ENCODE measurements around the gene HOXD12.

The HOXD12 gene

DNA sequence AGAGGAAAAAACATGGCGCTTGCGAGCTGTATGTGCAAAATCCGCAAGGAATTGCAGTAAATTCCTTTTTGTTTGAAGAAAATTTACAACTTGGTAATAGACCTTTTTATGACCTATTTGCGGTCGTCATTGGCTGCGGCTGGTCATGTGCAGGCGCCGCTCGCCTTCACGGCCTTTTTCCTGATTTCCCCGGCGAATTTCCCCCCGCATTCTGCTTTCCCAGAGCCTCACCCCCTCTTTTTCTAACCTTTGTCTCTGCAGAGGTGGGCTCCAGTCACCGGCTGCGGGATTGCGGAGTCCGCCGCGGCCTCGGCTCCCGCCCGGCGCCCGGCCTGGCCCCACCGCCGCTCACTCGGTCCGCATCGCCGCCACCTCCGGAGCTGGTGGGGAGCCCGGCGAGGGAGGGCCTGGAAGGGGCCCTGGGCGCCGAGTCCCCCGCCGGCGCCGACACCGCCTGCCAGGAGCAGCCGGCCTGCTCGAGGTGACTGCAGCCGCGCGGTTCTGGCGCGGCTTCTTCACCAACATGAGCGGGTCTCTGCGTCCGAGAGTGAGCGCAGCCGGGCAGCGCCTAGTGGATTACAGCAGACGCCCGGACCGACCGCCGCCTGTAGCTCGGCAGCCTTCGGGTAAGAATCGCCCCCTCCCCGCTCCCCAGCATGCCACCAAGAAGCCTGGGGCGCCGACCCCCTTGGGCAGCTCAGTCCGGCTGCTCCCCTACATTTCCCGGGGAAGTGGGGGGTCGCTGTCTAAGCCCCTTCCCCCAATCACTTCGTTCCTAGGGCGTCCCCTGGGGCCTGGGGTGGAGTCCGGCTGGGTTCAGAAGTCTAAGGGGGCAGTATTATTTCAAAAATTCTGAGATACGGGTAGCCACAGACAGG, 37.0 kb downstream of the HOXD12 start:
- peak; percentile 41 for DNase-seq

- no peak for DNase-seq
Observed at GRCh38 chr2:176137252-176137580, 37.6 kb downstream of the HOXD12 start.

- DNase-seq, result no peak
Observed at GRCh38 chr2:176137906-176138305, 38.3 kb downstream of the HOXD12 start.

DNA sequence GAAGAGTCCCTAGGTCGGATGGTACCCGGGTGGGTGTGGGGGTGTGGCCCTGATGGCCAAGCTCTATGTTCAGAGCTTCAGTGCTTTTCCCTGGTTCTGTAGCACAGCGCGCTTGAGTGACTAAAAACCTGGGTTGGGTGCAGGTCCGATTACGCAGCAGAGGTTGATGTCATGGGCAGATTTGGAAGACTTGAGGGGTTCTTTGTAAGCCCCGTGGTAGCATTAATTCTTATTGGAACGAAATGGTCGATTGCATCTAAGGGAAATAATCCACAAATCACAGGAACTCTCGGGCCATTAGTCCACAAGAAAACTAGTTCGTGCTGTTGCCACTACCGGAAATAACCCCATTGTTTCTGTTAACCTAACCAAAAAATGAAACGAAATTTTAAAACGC, 38.9 kb downstream of the HOXD12 start:
- DNase-seq, result no peak

DNA sequence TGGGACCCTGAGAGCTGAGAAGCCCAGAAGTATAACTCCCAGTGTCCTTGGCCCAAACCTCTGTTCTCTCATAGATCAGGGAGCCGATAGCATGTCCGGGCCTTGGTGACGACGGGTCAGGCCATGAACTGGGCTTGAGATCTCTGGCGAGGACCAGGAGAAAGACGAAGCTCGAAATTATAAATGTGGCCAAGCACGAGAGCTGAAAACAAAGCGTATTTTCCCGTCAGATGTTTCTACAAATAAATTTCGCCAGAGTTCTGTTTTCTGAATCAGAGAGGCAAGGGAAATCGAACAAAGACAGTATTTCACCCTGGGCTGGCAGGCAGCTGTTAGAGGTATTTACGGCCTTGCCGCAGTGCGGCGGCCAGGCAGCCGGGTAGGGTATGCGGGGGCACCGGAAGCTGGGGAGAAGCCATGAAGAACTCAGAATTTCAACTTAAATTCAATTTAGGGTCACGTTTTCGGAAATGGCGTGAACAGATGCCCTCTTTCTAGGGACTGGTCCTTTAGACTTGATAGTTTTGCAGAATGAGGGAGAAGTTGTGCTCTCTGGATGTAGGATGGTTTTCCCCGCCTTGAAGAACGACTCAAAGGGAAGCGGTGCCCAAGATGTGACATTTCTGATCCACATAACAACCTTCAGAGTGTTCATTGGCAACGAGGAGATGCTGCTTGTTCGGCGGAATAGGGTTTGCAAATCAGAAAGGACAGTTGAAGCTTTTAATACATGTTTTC, 39.5 kb downstream of the HOXD12 start:
- DNase-seq, result no peak

GRCh38 chr2:176139661-176140512, 40.3 kb downstream of the HOXD12 start:
- no peak for DNase-seq

- DNase-seq, result peak; percentile 65
Observed at GRCh38 chr2:176140513-176141317, 41.1 kb downstream of the HOXD12 start.

- DNase-seq, result no peak
Observed at GRCh38 chr2:176142281-176142680, 42.7 kb downstream of the HOXD12 start.

DNA sequence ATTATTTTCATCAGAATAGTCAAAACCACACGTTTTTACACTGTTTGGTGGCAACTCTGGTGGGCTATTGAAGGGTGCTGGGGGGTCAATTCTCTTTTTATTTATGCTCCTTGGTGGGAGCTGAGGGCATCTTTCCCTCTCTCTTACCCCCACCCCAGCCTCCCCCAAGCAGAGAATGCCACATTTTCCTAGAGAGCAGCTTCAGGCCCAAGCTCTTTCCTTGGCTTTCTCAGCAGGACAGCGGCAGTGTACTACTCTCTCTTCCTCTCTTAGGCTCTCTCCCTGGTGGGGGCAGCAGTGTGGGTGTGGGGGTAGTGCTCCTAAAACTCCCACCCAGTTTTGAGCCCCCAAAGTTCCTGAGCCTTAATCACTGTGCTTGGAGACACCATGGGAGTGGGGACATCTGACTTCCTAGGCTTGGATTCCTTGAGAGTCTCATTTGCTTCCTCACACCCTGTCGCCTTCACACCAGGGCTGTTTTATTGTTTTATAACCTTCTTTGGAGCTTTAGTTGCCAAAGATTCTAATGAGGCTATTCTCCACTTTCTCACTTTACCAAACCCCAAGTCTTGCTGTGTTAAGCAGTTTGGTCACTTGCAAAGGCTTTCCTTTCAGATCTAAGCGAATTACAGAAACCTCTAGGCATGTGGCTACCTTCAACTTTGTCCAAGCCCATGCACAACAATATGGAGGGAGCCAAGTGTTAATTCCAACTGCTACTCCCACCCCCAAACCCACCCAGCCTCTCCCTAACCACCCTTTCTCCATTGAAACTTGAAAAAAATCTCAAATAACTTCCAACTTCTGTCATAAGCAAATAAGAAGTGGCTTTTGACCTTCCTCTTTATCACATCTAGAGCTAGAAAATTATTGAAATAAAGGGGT, 45.7 kb downstream of the HOXD12 start:
- DNase-seq, result no peak

GRCh38 chr2:176146101-176146500, 46.5 kb downstream of the HOXD12 start:
- DNase-seq, result no peak

DNA sequence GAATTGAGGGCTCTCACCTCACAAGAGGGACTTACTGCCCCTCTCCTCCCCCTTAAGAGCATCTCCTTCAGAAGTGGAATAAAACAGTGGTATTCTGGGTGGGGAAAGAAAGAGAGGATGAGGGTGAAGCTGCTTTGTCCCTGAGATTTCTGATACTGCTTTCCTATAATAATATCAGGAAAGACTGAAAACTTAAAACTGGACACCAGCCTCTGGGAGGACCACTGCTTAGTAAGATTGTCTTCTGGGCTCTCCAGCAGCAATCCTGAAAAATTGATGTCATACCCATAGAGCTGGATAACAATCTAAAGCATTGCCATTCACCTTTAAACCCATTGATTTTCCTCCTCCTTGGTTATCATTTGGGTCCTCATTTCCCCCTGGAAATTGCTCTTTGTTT, 47.0 kb downstream of the HOXD12 start:
- DNase-seq, result no peak

DNA sequence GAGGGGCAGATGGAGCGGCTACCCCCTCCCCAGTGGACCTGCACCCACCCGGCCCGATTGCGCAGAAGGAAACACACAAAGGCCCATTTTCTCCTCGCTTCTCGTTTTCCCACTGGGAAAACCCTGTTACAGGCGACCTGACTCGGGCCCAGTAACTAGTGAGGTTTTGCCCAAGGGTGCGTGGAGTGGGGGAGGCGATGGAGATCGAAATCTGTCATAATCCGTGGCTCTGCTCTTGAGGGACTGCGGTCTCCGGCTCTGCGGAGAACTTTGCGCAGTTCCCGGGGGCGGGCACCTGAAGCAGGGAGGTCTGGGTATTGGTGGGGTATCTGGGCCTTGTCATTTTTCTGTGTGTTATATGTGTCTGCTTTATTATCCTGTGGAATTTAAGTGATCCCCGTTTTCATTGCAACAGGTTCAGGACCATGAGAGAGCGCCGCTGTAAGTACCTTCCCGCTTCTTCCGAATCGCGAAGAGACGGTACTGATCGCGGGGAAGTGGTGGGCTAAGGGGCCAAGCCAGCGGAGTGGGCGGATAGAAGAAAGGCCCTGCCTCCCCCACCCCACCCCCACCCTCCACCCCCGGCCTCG, 47.7 kb downstream of the HOXD12 start:
- no peak for DNase-seq

- no peak for DNase-seq
Observed at GRCh38 chr2:176147800-176148496, 48.4 kb downstream of the HOXD12 start.

GRCh38 chr2:176148751-176149421, 49.3 kb downstream of the HOXD12 start:
- DNase-seq, result no peak

DNA sequence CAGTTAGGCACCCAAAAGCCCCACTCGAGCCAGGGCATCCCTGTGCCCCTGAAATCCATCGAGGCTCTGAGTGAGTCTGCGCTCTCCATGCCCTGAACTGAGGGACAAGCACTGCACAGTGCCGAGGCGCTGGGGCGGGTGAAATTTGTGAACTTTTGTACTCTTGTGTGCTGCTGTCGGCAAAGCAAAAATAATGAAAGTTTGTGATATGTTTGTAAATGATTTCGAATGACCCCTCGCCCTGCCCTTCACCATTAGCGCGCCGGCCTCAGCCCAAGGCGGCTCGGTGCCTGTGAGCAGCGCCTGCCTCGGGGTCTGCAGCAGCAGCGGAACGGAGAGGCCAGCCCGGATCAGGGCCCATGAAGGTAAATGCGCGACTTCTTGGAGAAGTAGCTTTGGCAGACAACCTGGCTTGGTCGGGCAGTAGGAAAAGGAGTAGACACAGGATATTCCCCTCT, 49.9 kb downstream of the HOXD12 start:
- no peak for DNase-seq

DNA sequence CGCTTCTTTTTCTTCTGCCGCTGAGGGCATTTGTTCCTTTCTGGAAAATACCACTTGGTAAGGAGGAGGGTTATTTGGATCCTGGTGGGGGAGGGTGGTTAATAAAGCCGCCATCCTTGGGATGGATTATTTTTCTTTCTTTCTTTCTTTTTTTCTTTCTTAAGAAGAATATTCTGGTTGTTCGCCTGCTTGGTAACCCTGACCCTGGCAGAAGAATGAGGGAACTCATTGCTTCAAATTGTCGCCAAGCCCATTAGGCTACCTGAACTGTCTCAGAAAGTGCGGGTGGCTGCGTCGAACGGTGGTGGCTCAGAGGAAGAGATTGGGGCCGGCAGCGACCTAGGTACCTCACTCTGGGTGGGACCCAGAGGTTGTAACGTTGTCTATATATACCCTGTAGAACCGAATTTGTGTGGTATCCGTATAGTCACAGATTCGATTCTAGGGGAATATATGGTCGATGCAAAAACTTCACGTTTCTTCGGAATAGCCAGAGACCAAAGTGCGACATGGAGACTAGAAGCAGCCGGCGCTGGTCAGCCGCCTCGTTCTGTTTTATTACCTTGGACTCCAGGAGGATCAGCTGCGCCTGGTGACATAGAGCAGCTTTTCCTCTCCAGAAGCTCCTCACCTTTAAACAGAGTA, 50.5 kb downstream of the HOXD12 start:
- DNase-seq, result no peak

DNA sequence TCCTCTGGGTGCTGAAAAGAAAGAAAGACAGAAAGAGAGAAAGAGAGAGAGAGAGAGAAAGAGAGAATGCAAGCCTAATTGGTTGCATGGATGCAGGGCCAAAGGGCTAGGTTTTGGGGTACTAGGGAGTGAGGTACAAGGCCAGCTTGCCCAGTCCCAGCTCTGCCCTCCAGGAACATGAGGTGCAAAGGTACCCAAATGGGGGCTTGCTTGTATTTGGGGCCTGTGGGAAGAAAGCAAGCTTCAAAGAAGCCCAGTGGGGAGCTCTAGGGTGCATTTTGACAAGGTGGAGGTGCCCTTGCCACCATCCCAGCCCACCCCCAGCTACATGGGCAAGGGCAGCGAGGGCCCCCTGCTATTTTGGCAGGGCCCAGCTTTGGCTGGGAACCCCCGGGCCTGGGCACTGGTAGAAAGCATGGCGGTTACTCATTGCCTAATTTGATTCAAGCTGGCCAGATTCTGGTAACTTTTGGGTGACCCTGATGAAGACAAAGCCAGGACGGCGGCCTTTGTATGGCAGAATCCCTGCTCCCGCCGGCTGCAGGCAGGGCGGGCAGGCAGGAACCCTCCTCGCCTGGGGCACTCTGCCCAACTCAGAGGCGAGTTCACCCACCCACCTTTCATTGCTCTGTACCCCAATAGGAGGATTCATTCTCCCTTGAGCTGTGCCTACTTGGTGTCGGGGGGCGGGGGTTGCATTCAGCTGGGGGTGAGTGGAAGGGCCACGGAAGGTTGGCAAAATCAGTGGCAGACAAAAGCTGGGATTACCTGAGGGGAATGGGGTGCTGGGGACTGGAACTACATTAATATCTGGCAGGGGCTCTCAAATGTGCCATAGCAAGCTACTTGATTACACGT, 51.2 kb downstream of the HOXD12 start:
- DNase-seq, result no peak

Measured in HCEC 1CT (cell line).